K562 (cell line): ENCODE measurements around the gene SLC30A4. TPM values are rescaled to one million over a fixed set of nuclear protein-coding genes. Genes with fewer than 3 reads are reported as not detected.
A peak's percentile ranks its signal among the peaks of the same experiment; 100 is the strongest.

Experiments used
- ATAC-seq: fragments of 200-7000 bp; cut with Tn5 transposase; 3 replicates; pipeline ENCODE4 v1.9.1; 2020; ENCODE audit warnings: moderate library complexity
- BruUV-seq: library from RNA; stranded (reverse); fragments of 400-500 nt; replicated peaks from 2 replicates; lab custom pipeline; 2021; lab: Mats Ljungman, UMichigan
- CTCF ChIA-PET: fragments of 300-600 bp; formaldehyde crosslinking; extraction: SDS; loops from one replicate; lab custom pipeline; 2021; ENCODE audit warnings: low intra/inter-chr PET ratio; lab: Yijun Ruan, JAX
- POLR2A ChIA-PET: fragments of 300-600, 350-650 bp; sonication (Branson Sonifier 250); formaldehyde crosslinking; extraction: SDS; loops from one replicate; lab custom pipeline; 2021; ENCODE audit warnings: antibody characterized with exemption, inconsistent platforms; lab: Yijun Ruan, JAX
- DNase-seq, 4 experiments: peaks; one replicate each; pipeline versions ENCODE4 v3.0.0 to v3.0.0-alpha.2; 2011 to 2018; ENCODE audit warnings: low spot score in 3 of 4, mixed read lengths in 3 of 4; ENCODE audit errors: extremely low read depth in 1 of 4
- FAIRE-seq: peaks from 2 replicates; lab custom pipeline; 2011; peaks lifted over from hg19 to GRCh38; lab: Jason Lieb, UNC
- H2AFZ ChIP-seq: 2 replicates; pipeline ENCODE4 v1.6.0; 2011; ENCODE audit warnings: low read depth, low read length, control low read depth, inconsistent platforms
- H3K27ac ChIP-seq: fragments of 200-600 bp; 3 replicates; pipeline ENCODE4 v1.8.0; 2011; ENCODE audit warnings: low read depth, mild to moderate bottlenecking, control low read depth, inconsistent platforms, low read length, moderate library complexity, mixed read lengths; ENCODE audit errors: extremely low read depth
- H3K27me3 ChIP-seq, 2 experiments: fragments of 300-600 bp in 1 of 2; 2 replicates in 1 of 2; 3 replicates in 1 of 2; pipeline versions ENCODE4 v1.6.0 to v1.8.0; 2011; ENCODE audit warnings: inconsistent platforms in 2 of 2, low read length in 2 of 2, mild to moderate bottlenecking in 1 of 2, mixed read lengths in 1 of 2, moderate library complexity in 1 of 2; ENCODE audit not compliant: control insufficient read depth in 2 of 2, insufficient read depth in 2 of 2
- H3K36me3 ChIP-seq: fragments of 300-600 bp; 3 replicates; pipeline ENCODE4 v1.8.0; 2011; ENCODE audit warnings: mild to moderate bottlenecking, low read length, inconsistent platforms; ENCODE audit not compliant: control insufficient read depth, insufficient read depth
- H3K4me1 ChIP-seq, 2 experiments: fragments of 200-600 bp in 1 of 2; replicated peaks in 1 of 2; 2 replicates in 1 of 2; 3 replicates in 1 of 2; pipeline versions ENCODE4 v1.5.1 to v1.8.0; 2011; ENCODE audit warnings: inconsistent platforms in 2 of 2, low read length in 2 of 2, mild to moderate bottlenecking in 1 of 2, mixed read lengths in 1 of 2, moderate library complexity in 1 of 2; ENCODE audit not compliant: control insufficient read depth in 2 of 2, insufficient read depth in 2 of 2
- H3K4me2 ChIP-seq: 2 replicates; pipeline ENCODE4 v1.6.1; 2011; ENCODE audit warnings: low read length, control low read depth, inconsistent platforms, mixed read lengths; ENCODE audit not compliant: insufficient read depth
- H3K4me3 ChIP-seq: fragments of 200-600 bp; sonication (generic), shearing (Covaris generic); 2 replicates; pipeline ENCODE4 v1.5.1; 2016; ENCODE audit warnings: control low read depth, inconsistent platforms
- H3K79me2 ChIP-seq: fragments of 200-600 bp; 3 replicates; pipeline ENCODE4 v1.8.0; 2011; ENCODE audit warnings: low read length, inconsistent platforms; ENCODE audit not compliant: control insufficient read depth, insufficient read depth
- H3K9ac ChIP-seq, 2 experiments: 2 replicates each; pipeline versions ENCODE4 v1.6.0 to v1.6.1; 2011; ENCODE audit warnings: low read depth in 2 of 2, low read length in 2 of 2, control low read depth in 1 of 2, inconsistent platforms in 1 of 2, mild to moderate bottlenecking in 1 of 2, mixed read lengths in 1 of 2; ENCODE audit not compliant: insufficient read depth in 1 of 2
- H3K9me1 ChIP-seq: one replicate; pipeline ENCODE4 v1.6.0; 2011; ENCODE audit warnings: inconsistent platforms, mild to moderate bottlenecking, low read length, moderate library complexity; ENCODE audit not compliant: control insufficient read depth, insufficient read depth
- H3K9me3 ChIP-seq: replicated peaks from 2 replicates; pipeline ENCODE4 v1.5.1; 2011; ENCODE audit warnings: low read depth, low read length, inconsistent platforms; ENCODE audit not compliant: control insufficient read depth, insufficient read depth
- H4K20me1 ChIP-seq: replicated peaks from 2 replicates; pipeline ENCODE4 v1.6.1; 2011; ENCODE audit warnings: low read length, inconsistent platforms, mixed read lengths; ENCODE audit not compliant: control insufficient read depth, insufficient read depth
- CSDE1 ChIP-seq, 2 experiments: fragments of 450-650 bp; IDR thresholded peaks; 2 replicates each; pipeline ENCODE4 v1.6.1; 2016; ENCODE audit warnings: mild to moderate bottlenecking in 1 of 2
- DMBX1 ChIP-seq: fragments of 250-450 bp; sonication (Bioruptor Pico); IDR thresholded peaks from 2 replicates; pipeline ENCODE4 v1.8.0; 2022; ENCODE audit warnings: inconsistent platforms, mild to moderate bottlenecking, moderate library complexity, borderline replicate concordance
- E2F6 ChIP-seq, 2 experiments: IDR thresholded peaks; 2 replicates each; pipeline ENCODE4 v1.6.1; 2011; ENCODE audit warnings: borderline replicate concordance in 1 of 2, control low read depth in 1 of 2, low read depth in 1 of 2, low read length in 1 of 2, mild to moderate bottlenecking in 1 of 2, mixed read lengths in 1 of 2, moderate library complexity in 1 of 2; ENCODE audit not compliant: insufficient read depth in 1 of 2, insufficient read length in 1 of 2, poor library complexity in 1 of 2, severe bottlenecking in 1 of 2; ENCODE audit errors: extremely low read depth in 1 of 2
- NFRKB ChIP-seq: fragments of 450-650 bp; IDR thresholded peaks from 2 replicates; pipeline ENCODE4 v1.6.1; 2016; ENCODE audit warnings: low read depth
- TAL1 ChIP-seq: fragments of 450-650 bp; IDR thresholded peaks from 2 replicates; pipeline ENCODE4 v1.6.1; 2016; ENCODE audit warnings: mild to moderate bottlenecking
- ZNF239 ChIP-seq: fragments of 250-450 bp; sonication (Bioruptor Pico); IDR thresholded peaks from 2 replicates; pipeline ENCODE4 v1.4.0; 2020; ENCODE audit warnings: mild to moderate bottlenecking
- ZSCAN32 ChIP-seq: fragments of 450-650 bp; formaldehyde crosslinking; IDR thresholded peaks from 2 replicates; pipeline ENCODE4 v1.4.0; 2020; ENCODE audit warnings: mild to moderate bottlenecking, moderate library complexity
- WGBS: fragments of 100-300 bp; shearing (Covaris generic); methylation state at CpG from one replicate; pipeline ENCODE4 v1.1.6; 2016; ENCODE audit warnings: low coverage, mixed read lengths; ENCODE audit not compliant: insufficient coverage; ENCODE audit errors: missing lambda C conversion rate; 5-methylcytosine and 5-hydroxymethylcytosine counted together
- in situ Hi-C: fragments of 300-500 bp; cut with MboI; formaldehyde crosslinking; loops from 4 replicates; pipeline ENCODE4 v1.15.0; 2018; ENCODE audit warnings: inconsistent platforms, mixed read lengths
- intact Hi-C: fragments of 100-400 bp; cut with micrococcal nuclease; formaldehyde crosslinking; loops from 2 replicates; pipeline ENCODE4 v1.14.2; 2022
- polyA plus RNA-seq, 8 experiments: library from polyadenylated mRNA; depleted of rRNA in 4 of 8; stranded (reverse) in 5 of 8; unstranded in 3 of 8; fragments of >200 nt; fragmentation: Nextera tagmentation in 2 of 8; fragmentation: Illumina TruSeq in 1 of 8; extraction: Ambion mirVana in 2 of 8; extraction: Trizol in 1 of 8; gene quantifications; 2 replicates each; pipeline versions ENCODE4 v1.2.1 to v1.2.3, GENCODE V29; 2011 to 2014; ENCODE audit warnings: inconsistent platforms in 1 of 8, missing spikeins in 1 of 8
- total RNA-seq, 7 experiments: library from RNA; depleted of rRNA in 6 of 7; stranded (reverse); fragments of >200 nt in 6 of 7; fragmentation: Illumina TruSeq in 2 of 7; extraction: Trizol in 2 of 7; gene quantifications; 2 replicates each; pipeline versions ENCODE4 v1.2.1 to v1.2.3, GENCODE V29; 2011 to 2021; ENCODE audit warnings: low replicate concordance in 1 of 7
- TF ChIP-seq, protein P1 (sequence below): fragments of 250-450 bp; sonication (Bioruptor Pico); IDR thresholded peaks from 2 replicates; pipeline ENCODE4 v1.4.0; 2020

SLC30A4 gene
- total and polyA plus RNA-seq, 9 of the 15 experiments (the other 6 are each of a cell fraction or from before 2014, with no cell fraction given) = 0.21 to 0.73 (median 0.36) TPM

- Histone ChIP-seq H3K79me2 (no peaks in the 10 kb centered on the region), H2AFZ (no peak overlapping the region), H3K4me1 (0 out of 5 replicates have a peak, but pooled peaks cover 0 to 3% of the 10 kb centered on the region in 2 experiments), H3K9ac (no peak overlapping the region), H3K9me3 (no peaks in the 10 kb centered on the region), H4K20me1 (peaks cover 3% of the 10 kb centered on the region; the same call in 1 of the 2 replicates), H3K27ac (no peak overlapping the region), H3K27me3 (peaks cover 35 to 71% of the 10 kb centered on the region in 2 experiments), H3K36me3 (no peaks in the 10 kb centered on the region), H3K4me2 (no peak overlapping the region), H3K4me3 (no peak overlapping the region), H3K9me1 (no peaks in the 10 kb centered on the region)
- no TSS peak for BruUV-seq
- peak; percentile 39; the same call in 1 of the 3 replicates for ATAC-seq
- POLR2A ChIA-PET = no interaction called here
- no peak for DNase-seq
- intact Hi-C loops (no loop called here), in situ Hi-C loops (no loop called here)
- CTCF ChIA-PET = no interaction called here
- WGBS = 2% methylated on average over 13 of the region's 13 CpGs
- FAIRE-seq = no peak
- TF ChIP-seq CSDE1 (IDR thresholded peaks at IDR 0.05) (no peak), DMBX1 (CRISPR knock-in tag) (no peak), NFRKB (no peak), ZNF239 (CRISPR knock-in tag) (no peak), TAL1 (no peak), E2F6 (IDR thresholded peaks at IDR 0.05; ENCODE audit: borderline replicate concordance in 1 of 2, extremely low read depth in 1 of 2, insufficient read depth in 1 of 2, insufficient read length in 1 of 2, low read depth in 1 of 2, low read length in 1 of 2, poor library complexity in 1 of 2, severe bottlenecking in 1 of 2) (no peak), ZSCAN32 (no peak)
- TF ChIP-seq, protein P1, sequence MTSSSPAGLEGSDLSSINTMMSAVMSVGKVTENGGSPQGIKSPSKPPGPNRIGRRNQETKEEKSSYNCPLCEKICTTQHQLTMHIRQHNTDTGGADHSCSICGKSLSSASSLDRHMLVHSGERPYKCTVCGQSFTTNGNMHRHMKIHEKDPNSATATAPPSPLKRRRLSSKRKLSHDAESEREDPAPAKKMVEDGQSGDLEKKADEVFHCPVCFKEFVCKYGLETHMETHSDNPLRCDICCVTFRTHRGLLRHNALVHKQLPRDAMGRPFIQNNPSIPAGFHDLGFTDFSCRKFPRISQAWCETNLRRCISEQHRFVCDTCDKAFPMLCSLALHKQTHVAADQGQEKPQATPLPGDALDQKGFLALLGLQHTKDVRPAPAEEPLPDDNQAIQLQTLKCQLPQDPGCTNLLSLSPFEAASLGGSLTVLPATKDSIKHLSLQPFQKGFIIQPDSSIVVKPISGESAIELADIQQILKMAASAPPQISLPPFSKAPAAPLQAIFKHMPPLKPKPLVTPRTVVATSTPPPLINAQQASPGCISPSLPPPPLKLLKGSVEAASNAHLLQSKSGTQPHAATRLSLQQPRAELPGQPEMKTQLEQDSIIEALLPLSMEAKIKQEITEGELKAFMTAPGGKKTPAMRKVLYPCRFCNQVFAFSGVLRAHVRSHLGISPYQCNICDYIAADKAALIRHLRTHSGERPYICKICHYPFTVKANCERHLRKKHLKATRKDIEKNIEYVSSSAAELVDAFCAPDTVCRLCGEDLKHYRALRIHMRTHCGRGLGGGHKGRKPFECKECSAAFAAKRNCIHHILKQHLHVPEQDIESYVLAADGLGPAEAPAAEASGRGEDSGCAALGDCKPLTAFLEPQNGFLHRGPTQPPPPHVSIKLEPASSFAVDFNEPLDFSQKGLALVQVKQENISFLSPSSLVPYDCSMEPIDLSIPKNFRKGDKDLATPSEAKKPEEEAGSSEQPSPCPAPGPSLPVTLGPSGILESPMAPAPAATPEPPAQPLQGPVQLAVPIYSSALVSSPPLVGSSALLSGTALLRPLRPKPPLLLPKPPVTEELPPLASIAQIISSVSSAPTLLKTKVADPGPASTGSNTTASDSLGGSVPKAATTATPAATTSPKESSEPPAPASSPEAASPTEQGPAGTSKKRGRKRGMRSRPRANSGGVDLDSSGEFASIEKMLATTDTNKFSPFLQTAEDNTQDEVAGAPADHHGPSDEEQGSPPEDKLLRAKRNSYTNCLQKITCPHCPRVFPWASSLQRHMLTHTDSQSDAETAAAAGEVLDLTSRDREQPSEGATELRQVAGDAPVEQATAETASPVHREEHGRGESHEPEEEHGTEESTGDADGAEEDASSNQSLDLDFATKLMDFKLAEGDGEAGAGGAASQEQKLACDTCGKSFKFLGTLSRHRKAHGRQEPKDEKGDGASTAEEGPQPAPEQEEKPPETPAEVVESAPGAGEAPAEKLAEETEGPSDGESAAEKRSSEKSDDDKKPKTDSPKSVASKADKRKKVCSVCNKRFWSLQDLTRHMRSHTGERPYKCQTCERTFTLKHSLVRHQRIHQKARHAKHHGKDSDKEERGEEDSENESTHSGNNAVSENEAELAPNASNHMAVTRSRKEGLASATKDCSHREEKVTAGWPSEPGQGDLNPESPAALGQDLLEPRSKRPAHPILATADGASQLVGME (CRISPR knock-in tag) = no peak
Measured at GRCh38 chr15:45448066-45448915, 74.3 kb downstream of the SLC30A4 start.
